ENCODE measurements around the gene PIANP. TPM values are rescaled to one million over a fixed set of nuclear protein-coding genes. Genes with fewer than 3 reads are reported as not detected.

PIANP gene
- total RNA-seq, 1 experiment from 2014 or later, result 0.13 TPM

DNA sequence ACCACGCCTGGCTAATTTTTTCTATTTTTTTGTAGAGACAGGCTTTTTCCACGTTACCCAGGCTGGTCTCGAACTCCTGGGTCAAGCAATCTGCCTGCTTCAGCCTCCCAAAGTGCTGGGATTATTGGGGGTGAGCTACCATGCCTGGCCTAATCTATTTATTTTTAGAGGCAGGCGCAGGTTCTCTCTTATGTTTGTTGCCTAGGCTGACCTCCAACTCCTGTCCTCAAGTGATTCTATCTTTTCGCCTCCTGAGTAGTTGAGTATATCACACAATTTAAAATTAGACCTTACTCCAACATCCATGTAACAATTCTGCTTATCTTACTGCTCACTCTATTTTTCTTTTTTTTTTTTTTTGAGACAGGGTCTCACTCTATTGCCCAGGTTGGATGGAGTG, 46.6 kb downstream of the PIANP start:
- BruUV-seq (replicated peaks), result no TSS peak
- H3K4me3 ChIP-seq (ENCODE audit: low read depth in 2 of 2, low read length in 2 of 2), result no peak overlapping the region
- TF ChIP-seq, protein P1, sequence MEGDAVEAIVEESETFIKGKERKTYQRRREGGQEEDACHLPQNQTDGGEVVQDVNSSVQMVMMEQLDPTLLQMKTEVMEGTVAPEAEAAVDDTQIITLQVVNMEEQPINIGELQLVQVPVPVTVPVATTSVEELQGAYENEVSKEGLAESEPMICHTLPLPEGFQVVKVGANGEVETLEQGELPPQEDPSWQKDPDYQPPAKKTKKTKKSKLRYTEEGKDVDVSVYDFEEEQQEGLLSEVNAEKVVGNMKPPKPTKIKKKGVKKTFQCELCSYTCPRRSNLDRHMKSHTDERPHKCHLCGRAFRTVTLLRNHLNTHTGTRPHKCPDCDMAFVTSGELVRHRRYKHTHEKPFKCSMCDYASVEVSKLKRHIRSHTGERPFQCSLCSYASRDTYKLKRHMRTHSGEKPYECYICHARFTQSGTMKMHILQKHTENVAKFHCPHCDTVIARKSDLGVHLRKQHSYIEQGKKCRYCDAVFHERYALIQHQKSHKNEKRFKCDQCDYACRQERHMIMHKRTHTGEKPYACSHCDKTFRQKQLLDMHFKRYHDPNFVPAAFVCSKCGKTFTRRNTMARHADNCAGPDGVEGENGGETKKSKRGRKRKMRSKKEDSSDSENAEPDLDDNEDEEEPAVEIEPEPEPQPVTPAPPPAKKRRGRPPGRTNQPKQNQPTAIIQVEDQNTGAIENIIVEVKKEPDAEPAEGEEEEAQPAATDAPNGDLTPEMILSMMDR (IDR thresholded peaks at IDR 0.05), result no peak
- no peak for TF ChIP-seq SIN3A (IDR thresholded peaks at IDR 0.05; ENCODE audit: borderline replicate concordance, insufficient read depth, low read depth, low read length)
- no peak for TF ChIP-seq POLR2AphosphoS5 (IDR thresholded peaks at IDR 0.05; ENCODE audit: low read depth, low read length)
- DNase-seq (ENCODE audit: low read depth, low spot score), result no peak
- in situ Hi-C loops (cut with HindIII; ENCODE audit: low pct_unique_long_range_greater_than_20kb, low sequenced_read_pairs) (no loop called here), intact Hi-C loops (cut with micrococcal nuclease; ENCODE audit: unreplicated experiment) (no loop called here)
- ChIA-PET POLR2A (interaction anchor here (0.6 kb wide), 1 partner anchor 51 kb away, joined by 5 read pairs; no protein-coding TSS in a partner anchor), CTCF (no interaction called here)
- H3K27ac ChIP-seq (ENCODE audit: low read length), result no peak overlapping the region
- no peaks in the 10 kb centered on the region for H3K36me3 ChIP-seq (ENCODE audit: control insufficient read depth, insufficient read depth, low read length)
- ATAC-seq, result no peak
- H3K27me3 ChIP-seq (ENCODE audit: control insufficient read depth, insufficient read depth, low read length), result no peaks in the 10 kb centered on the region
- H3K4me1 ChIP-seq (ENCODE audit: control insufficient read depth, insufficient read depth, low read length), result no peaks in the 10 kb centered on the region
- no peaks in the 10 kb centered on the region for H3K9me3 ChIP-seq (ENCODE audit: control insufficient read depth, insufficient read depth, low read depth, low read length)

DNA sequence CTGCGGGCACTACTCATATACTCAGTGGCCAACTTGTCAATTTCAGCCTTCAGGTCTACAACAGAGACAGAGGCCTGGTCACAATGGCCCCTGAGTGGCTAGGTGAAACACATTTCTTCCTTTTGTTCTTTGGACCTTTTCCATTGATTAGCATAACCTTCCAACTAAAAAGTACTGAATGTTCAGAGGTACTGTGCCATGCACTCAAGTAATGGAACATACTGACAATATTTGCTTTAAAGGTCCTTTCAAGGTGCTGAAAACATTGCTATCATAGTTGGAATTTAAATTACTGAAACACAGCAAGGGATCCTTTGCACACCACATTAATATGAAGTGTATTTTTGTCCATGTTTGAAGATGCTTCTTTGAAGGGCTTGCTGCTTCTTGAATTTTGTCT, 47.3 kb downstream of the PIANP start:
- Histone ChIP-seq H3K27ac (ENCODE audit: low read length) (no peak overlapping the region), H3K36me3 (ENCODE audit: control insufficient read depth, insufficient read depth, low read length) (no peaks in the 10 kb centered on the region), H3K4me1 (ENCODE audit: control insufficient read depth, insufficient read depth, low read length) (no peaks in the 10 kb centered on the region), H3K4me3 (ENCODE audit: low read depth in 2 of 2, low read length in 2 of 2) (no peak overlapping the region), H3K27me3 (ENCODE audit: control insufficient read depth, insufficient read depth, low read length) (no peaks in the 10 kb centered on the region), H3K9me3 (ENCODE audit: control insufficient read depth, insufficient read depth, low read depth, low read length) (no peaks in the 10 kb centered on the region)
- CTCF ChIA-PET, result no interaction called here
- TF ChIP-seq, protein P1 (IDR thresholded peaks at IDR 0.05), result no peak
- no peak for TF ChIP-seq TCF7L2 (IDR thresholded peaks at IDR 0.05; ENCODE audit: low read depth, low read length)
- TF ChIP-seq SIN3A (IDR thresholded peaks at IDR 0.05; ENCODE audit: borderline replicate concordance, insufficient read depth, low read depth, low read length), result no peak
- BruUV-seq (replicated peaks), result no TSS peak
- intact Hi-C loops (cut with micrococcal nuclease; ENCODE audit: unreplicated experiment), result no loop called here
- ATAC-seq, result no peak
- DNase-seq (ENCODE audit: low read depth, low spot score), result no peak
- POLR2A ChIA-PET, result no interaction called here
- in situ Hi-C loops (cut with HindIII; ENCODE audit: low pct_unique_long_range_greater_than_20kb, low sequenced_read_pairs), result no loop called here

DNA sequence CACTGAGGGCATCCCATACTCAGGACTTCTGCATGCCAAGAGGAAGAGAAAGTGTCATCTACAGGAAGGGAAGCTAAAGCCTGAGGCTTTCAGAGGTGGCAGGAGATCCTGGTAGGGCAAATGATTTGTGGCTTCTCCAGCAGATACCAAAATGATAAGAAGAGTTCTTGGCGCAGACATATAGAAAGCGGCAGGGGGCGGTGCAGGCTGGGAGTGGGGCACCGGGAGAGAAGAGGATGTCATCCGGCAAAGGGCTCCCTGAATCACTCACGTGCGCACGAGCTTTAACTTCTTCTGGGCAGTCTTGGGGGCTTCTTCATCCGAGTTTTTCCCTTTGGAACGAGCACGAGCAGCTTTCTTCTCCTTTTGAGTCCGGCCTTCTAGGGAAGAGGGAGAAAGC, 48.2 kb downstream of the PIANP start:
- Histone ChIP-seq H3K27ac (ENCODE audit: low read length) (no peak overlapping the region), H3K27me3 (ENCODE audit: control insufficient read depth, insufficient read depth, low read length) (no peaks in the 10 kb centered on the region), H3K36me3 (ENCODE audit: control insufficient read depth, insufficient read depth, low read length) (no peaks in the 10 kb centered on the region), H3K4me3 (ENCODE audit: low read depth in 2 of 2, low read length in 2 of 2) (no peak overlapping the region), H3K4me1 (ENCODE audit: control insufficient read depth, insufficient read depth, low read length) (no peaks in the 10 kb centered on the region), H3K9me3 (ENCODE audit: control insufficient read depth, insufficient read depth, low read depth, low read length) (no peaks in the 10 kb centered on the region)
- CTCF ChIA-PET, result no interaction called here
- DNase-seq (ENCODE audit: low read depth, low spot score), result no peak
- in situ Hi-C loops (cut with HindIII; ENCODE audit: low pct_unique_long_range_greater_than_20kb, low sequenced_read_pairs) (no loop called here), intact Hi-C loops (cut with micrococcal nuclease; ENCODE audit: unreplicated experiment) (no loop called here)
- TF ChIP-seq POLR2AphosphoS5 (IDR thresholded peaks at IDR 0.05; ENCODE audit: low read depth, low read length) (no peak), TCF7L2 (IDR thresholded peaks at IDR 0.05; ENCODE audit: low read depth, low read length) (no peak), SIN3A (IDR thresholded peaks at IDR 0.05; ENCODE audit: borderline replicate concordance, insufficient read depth, low read depth, low read length) (no peak)
- TF ChIP-seq, protein P1 (IDR thresholded peaks at IDR 0.05), result no peak
- TF ChIP-seq, protein P2, sequence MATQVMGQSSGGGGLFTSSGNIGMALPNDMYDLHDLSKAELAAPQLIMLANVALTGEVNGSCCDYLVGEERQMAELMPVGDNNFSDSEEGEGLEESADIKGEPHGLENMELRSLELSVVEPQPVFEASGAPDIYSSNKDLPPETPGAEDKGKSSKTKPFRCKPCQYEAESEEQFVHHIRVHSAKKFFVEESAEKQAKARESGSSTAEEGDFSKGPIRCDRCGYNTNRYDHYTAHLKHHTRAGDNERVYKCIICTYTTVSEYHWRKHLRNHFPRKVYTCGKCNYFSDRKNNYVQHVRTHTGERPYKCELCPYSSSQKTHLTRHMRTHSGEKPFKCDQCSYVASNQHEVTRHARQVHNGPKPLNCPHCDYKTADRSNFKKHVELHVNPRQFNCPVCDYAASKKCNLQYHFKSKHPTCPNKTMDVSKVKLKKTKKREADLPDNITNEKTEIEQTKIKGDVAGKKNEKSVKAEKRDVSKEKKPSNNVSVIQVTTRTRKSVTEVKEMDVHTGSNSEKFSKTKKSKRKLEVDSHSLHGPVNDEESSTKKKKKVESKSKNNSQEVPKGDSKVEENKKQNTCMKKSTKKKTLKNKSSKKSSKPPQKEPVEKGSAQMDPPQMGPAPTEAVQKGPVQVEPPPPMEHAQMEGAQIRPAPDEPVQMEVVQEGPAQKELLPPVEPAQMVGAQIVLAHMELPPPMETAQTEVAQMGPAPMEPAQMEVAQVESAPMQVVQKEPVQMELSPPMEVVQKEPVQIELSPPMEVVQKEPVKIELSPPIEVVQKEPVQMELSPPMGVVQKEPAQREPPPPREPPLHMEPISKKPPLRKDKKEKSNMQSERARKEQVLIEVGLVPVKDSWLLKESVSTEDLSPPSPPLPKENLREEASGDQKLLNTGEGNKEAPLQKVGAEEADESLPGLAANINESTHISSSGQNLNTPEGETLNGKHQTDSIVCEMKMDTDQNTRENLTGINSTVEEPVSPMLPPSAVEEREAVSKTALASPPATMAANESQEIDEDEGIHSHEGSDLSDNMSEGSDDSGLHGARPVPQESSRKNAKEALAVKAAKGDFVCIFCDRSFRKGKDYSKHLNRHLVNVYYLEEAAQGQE (IDR thresholded peaks at IDR 0.05; ENCODE audit: insufficient read depth in 1 of 2, low read depth in 2 of 2, low read length in 1 of 2), result no peak
- ATAC-seq, result no peak
- BruUV-seq (replicated peaks), result no TSS peak
- POLR2A ChIA-PET, result no interaction called here

Data from Panc1 (cell line).